Tibial nerve (tissue), 4 donors: Measurements from ENCODE around the gene PLCXD3. TPM values are rescaled to one million over a fixed set of nuclear protein-coding genes. Genes with fewer than 3 reads are reported as not detected.

ENCODE experiments used
- DNase-seq, 2 donors: peaks; one replicate each; pipeline ENCODE4 v3.0.0-alpha.2; 2019; ENCODE audit warnings: low spot score in 2 of 2
- H3K27ac ChIP-seq, 4 donors: fragments of 200-600 bp; sonication (generic) in 3 of 4; one replicate each; pipeline ENCODE4 v1.5.1; 2017 to 2019; ENCODE audit warnings: mild to moderate bottlenecking in 1 of 4
- H3K27me3 ChIP-seq, 2 donors: fragments of 200-600 bp; sonication (generic) in 1 of 2; one replicate each; pipeline versions ENCODE4 v1.5.1 to v1.6.0; 2017 to 2019
- H3K36me3 ChIP-seq, 3 donors: fragments of 200-600 bp; sonication (generic); one replicate each; pipeline ENCODE4 v1.5.1; 2018 to 2019
- H3K4me1 ChIP-seq, 4 donors: fragments of 200-600 bp; sonication (generic) in 3 of 4; one replicate each; pipeline ENCODE4 v1.5.1; 2017 to 2019
- H3K4me3 ChIP-seq, 4 donors: fragments of 200-600 bp; sonication (generic) in 3 of 4; one replicate each; pipeline ENCODE4 v1.5.1; 2017 to 2019; ENCODE audit warnings: mild to moderate bottlenecking in 1 of 4, moderate library complexity in 1 of 4
- H3K9me3 ChIP-seq, 4 donors: fragments of 200-600 bp; sonication (generic) in 3 of 4; one replicate each; pipeline ENCODE4 v1.5.1; 2017 to 2019
- CTCF ChIP-seq, 5 experiments: fragments of 200-600 bp in 3 of 5; fragments of 450-650 bp in 2 of 5; sonication (generic) in 3 of 5; IDR thresholded peaks; one replicate each; pipeline ENCODE4 v1.5.1; 2016 to 2019; ENCODE audit warnings: antibody characterized with exemption in 5 of 5, mild to moderate bottlenecking in 3 of 5, moderate library complexity in 2 of 5
- EP300 ChIP-seq, 2 donors: sonication (generic); formaldehyde crosslinking; IDR thresholded peaks; one replicate each; pipeline ENCODE4 v1.6.1; 2017; ENCODE audit warnings: antibody characterized with exemption in 2 of 2, mild to moderate bottlenecking in 1 of 2
- POLR2A ChIP-seq, 2 donors: fragments of 450-650 bp; IDR thresholded peaks; one replicate each; pipeline ENCODE4 v1.6.1; 2017; ENCODE audit warnings: antibody characterized with exemption in 2 of 2, mild to moderate bottlenecking in 2 of 2, moderate library complexity in 2 of 2
- WGBS, 2 donors: methylation state at CpG; one replicate each; pipeline ENCODE4 v1.1.5; 2018; 5-methylcytosine and 5-hydroxymethylcytosine counted together
- total RNA-seq, 4 donors: library from RNA; depleted of rRNA; stranded (reverse); fragments of >200 nt; gene quantifications; one replicate each; pipeline ENCODE4 v1.1.0, GENCODE V29; 2016

PLCXD3 gene
- total RNA-seq, 4 donors from 2014 or later, result 2.1 to 7.9 (median 7.0) TPM

- TF ChIP-seq POLR2A (IDR thresholded peaks at IDR 0.05) (no peak), EP300 (IDR thresholded peaks at IDR 0.05) (no peak), CTCF (IDR thresholded peaks at IDR 0.05) (no peak)
- no peak for DNase-seq
- 53 to 67% methylated on average over 1 of the region's 1 CpG for WGBS, 2 donors
- Histone ChIP-seq H3K4me1 (no peaks in the 10 kb centered on the region), H3K27me3 (no peaks in the 10 kb centered on the region), H3K4me3 (no peak overlapping the region), H3K9me3 (peaks cover 0 to under 1% (median 0%) of the 10 kb centered on the region in 4 donors), H3K36me3 (no peaks in the 10 kb centered on the region), H3K27ac (no peak overlapping the region)
Measured at GRCh38 chr5:41312478-41313060, 197.8 kb downstream of the PLCXD3 start.

- TF ChIP-seq CTCF (IDR thresholded peaks at IDR 0.05) (no peak), POLR2A (IDR thresholded peaks at IDR 0.05) (no peak), EP300 (IDR thresholded peaks at IDR 0.05) (no peak)
- H3K27me3 ChIP-seq, result no peaks in the 10 kb centered on the region
- H3K27ac ChIP-seq, result no peak overlapping the region
- no peak for DNase-seq
- H3K4me1 ChIP-seq, result no peaks in the 10 kb centered on the region
- H3K36me3 ChIP-seq, result no peaks in the 10 kb centered on the region
- H3K4me3 ChIP-seq, result no peak overlapping the region
- WGBS, 2 donors, result 73% methylated on average over 5 of the region's 5 CpGs
- H3K9me3 ChIP-seq, result no peaks in the 10 kb centered on the region
Measured at GRCh38 chr5:41312066-41312465, 198.3 kb downstream of the PLCXD3 start.

- no peaks in the 10 kb centered on the region for H3K9me3 ChIP-seq
- 73 to 79% methylated on average over 2 of the region's 2 CpGs for WGBS, 2 donors
- no peak overlapping the region for H3K4me3 ChIP-seq
- TF ChIP-seq CTCF (IDR thresholded peaks at IDR 0.05) (no peak), POLR2A (IDR thresholded peaks at IDR 0.05) (no peak), EP300 (IDR thresholded peaks at IDR 0.05) (no peak)
- H3K4me1 ChIP-seq, result no peaks in the 10 kb centered on the region
- H3K36me3 ChIP-seq, result no peaks in the 10 kb centered on the region
- no peak for DNase-seq
- H3K27ac ChIP-seq, result no peak overlapping the region
- H3K27me3 ChIP-seq, result no peaks in the 10 kb centered on the region
Measured at GRCh38 chr5:41309275-41309674, 201.1 kb downstream of the PLCXD3 start.

- H3K4me3 ChIP-seq, result no peak overlapping the region
- WGBS, 2 donors, result 85 to 94% methylated on average over 1 of the region's 1 CpG
- DNase-seq, result no peak
- no peak overlapping the region for H3K27ac ChIP-seq
- H3K4me1 ChIP-seq, result no peaks in the 10 kb centered on the region
- H3K27me3 ChIP-seq, result no peaks in the 10 kb centered on the region
- no peaks in the 10 kb centered on the region for H3K36me3 ChIP-seq
- TF ChIP-seq CTCF (IDR thresholded peaks at IDR 0.05), result no peak
- no peak for TF ChIP-seq POLR2A (IDR thresholded peaks at IDR 0.05)
- no peak for TF ChIP-seq EP300 (IDR thresholded peaks at IDR 0.05)
- H3K9me3 ChIP-seq, result no peaks in the 10 kb centered on the region
Measured at GRCh38 chr5:41306005-41306404, 204.4 kb downstream of the PLCXD3 start.

- 69 to 81% methylated on average over 2 of the region's 2 CpGs for WGBS, 2 donors
Measured at GRCh38 chr5:41305056-41305455, 205.3 kb downstream of the PLCXD3 start.

More at GRCh38 chr5:41305056-41305455, 205.3 kb downstream of the PLCXD3 start:
- Histone ChIP-seq H3K4me3 (no peak overlapping the region), H3K27me3 (no peaks in the 10 kb centered on the region), H3K27ac (no peak overlapping the region), H3K36me3 (no peaks in the 10 kb centered on the region), H3K9me3 (no peaks in the 10 kb centered on the region), H3K4me1 (no peaks in the 10 kb centered on the region)
- DNase-seq, result no peak
- TF ChIP-seq CTCF (IDR thresholded peaks at IDR 0.05) (no peak), POLR2A (IDR thresholded peaks at IDR 0.05) (no peak), EP300 (IDR thresholded peaks at IDR 0.05) (no peak)
